Measurements from ENCODE around the gene GDNF. TPM values are rescaled to one million over a fixed set of nuclear protein-coding genes. Genes with fewer than 3 reads are reported as not detected.

The GDNF gene
- total and polyA plus RNA-seq, 8 donors: 0.04 to 0.47 TPM; not detected in 6

DNA sequence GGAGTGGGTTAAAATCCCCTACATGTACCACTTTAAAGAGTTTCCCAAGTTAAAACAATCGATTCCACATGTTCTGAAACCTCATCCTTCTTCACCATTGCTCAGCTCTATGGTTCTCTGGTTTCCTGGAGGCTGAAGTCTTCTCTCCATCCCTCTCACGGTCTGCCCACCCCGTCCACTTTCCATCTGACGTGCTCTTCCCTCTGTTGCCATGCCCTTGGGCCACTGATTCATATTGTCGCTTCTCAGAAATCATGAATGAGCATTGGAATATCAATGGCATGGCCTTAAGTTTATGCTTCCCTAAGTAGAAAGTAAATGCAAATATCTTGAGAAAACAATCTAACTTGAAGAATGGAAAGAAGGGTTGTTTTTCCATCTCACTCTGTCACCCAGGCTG is 30.9 kb downstream of the GDNF start:
- ATAC-seq: no peak
- Histone ChIP-seq H3K9me3 (no peaks in the 10 kb centered on the region), H3K27ac (no peak overlapping the region), H3K27me3 (no peaks in the 10 kb centered on the region), H3K4me1 (no peaks in the 10 kb centered on the region), H3K36me3 (no peaks in the 10 kb centered on the region), H3K4me3 (no peak overlapping the region)
- DNase-seq: no peak
- TF ChIP-seq, protein P1, sequence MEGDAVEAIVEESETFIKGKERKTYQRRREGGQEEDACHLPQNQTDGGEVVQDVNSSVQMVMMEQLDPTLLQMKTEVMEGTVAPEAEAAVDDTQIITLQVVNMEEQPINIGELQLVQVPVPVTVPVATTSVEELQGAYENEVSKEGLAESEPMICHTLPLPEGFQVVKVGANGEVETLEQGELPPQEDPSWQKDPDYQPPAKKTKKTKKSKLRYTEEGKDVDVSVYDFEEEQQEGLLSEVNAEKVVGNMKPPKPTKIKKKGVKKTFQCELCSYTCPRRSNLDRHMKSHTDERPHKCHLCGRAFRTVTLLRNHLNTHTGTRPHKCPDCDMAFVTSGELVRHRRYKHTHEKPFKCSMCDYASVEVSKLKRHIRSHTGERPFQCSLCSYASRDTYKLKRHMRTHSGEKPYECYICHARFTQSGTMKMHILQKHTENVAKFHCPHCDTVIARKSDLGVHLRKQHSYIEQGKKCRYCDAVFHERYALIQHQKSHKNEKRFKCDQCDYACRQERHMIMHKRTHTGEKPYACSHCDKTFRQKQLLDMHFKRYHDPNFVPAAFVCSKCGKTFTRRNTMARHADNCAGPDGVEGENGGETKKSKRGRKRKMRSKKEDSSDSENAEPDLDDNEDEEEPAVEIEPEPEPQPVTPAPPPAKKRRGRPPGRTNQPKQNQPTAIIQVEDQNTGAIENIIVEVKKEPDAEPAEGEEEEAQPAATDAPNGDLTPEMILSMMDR (IDR thresholded peaks at IDR 0.05): no peak
- intact Hi-C loops (cut with DNase I): no loop called here
- FAIRE-seq: no peak
- 54 to 66% methylated on average over 5 of the region's 5 CpGs for WGBS, 2 donors

DNA sequence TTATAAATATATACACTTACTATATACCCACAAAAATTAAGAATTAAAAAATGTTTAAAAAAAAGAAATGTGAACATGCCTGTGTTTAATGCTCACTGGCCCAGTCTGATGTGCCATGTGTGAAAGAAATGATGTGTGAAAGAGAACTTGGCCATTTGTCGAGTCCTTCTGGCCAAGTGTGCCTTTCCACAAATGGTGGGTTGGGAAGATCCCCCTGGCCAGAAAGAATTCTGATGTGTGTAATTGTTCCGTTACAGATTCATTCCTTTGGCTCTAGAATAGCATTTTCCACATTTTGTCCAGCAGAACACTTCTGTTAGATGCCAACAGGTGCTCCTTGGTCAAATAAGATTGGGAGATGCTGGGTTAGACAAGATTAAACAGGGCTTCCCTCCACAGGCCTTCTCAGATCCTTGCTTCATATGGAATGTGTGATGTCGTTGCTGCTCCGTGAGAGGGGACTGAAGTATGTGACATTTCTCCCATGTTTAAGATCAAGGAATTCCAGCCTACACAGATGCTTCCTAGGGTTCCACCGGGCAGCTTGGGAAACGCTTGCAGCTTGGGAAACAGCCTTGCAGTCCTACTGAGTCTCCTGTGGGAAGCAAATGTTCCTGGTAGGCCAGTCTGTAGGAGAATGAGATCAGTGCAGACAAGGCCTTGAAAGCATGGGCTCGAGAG is 32.1 kb downstream of the GDNF start:
- WGBS, 2 donors: 67 to 73% methylated on average over 7 of the region's 7 CpGs

DNA sequence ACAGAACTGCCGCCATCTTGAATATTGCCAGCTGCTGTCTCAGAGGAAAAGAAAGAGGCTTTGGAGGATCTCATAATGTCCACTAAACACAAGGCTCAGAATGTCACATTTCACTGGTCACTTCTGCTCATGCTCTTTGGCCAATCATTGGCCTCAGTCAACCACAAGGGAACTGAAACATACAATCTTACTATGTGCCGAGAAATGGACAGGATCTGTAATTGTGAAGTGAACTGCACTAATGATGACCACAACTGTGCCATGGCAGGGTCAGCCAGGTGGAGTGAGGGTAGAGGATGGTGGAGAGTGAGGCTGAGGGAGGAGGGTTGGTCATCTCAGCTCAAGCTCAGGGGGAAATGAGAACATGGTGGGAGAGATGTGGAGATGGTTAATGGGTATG is 32.8 kb downstream of the GDNF start:
- no peak for ATAC-seq
- TF ChIP-seq, protein P1 (IDR thresholded peaks at IDR 0.05): no peak
- DNase-seq: no peak
- Histone ChIP-seq H3K4me1 (no peaks in the 10 kb centered on the region), H3K27me3 (no peaks in the 10 kb centered on the region), H3K36me3 (no peaks in the 10 kb centered on the region), H3K4me3 (no peak overlapping the region), H3K9me3 (no peaks in the 10 kb centered on the region), H3K27ac (no peak overlapping the region)
- intact Hi-C loops (cut with DNase I): no loop called here
- WGBS, 2 donors: 87 to 98% methylated on average over 2 of the region's 2 CpGs
- FAIRE-seq: no peak

More for the DNA sequence above, 32.1 kb downstream of the GDNF start:
- Histone ChIP-seq H3K27me3 (no peaks in the 10 kb centered on the region), H3K27ac (no peak overlapping the region), H3K9me3 (no peaks in the 10 kb centered on the region), H3K4me1 (no peaks in the 10 kb centered on the region), H3K36me3 (no peaks in the 10 kb centered on the region), H3K4me3 (no peak overlapping the region)
- intact Hi-C loops (cut with DNase I): no loop called here
- no peak for DNase-seq
- TF ChIP-seq, protein P1 (IDR thresholded peaks at IDR 0.05): no peak
- no peak for ATAC-seq
- FAIRE-seq: no peak

DNA sequence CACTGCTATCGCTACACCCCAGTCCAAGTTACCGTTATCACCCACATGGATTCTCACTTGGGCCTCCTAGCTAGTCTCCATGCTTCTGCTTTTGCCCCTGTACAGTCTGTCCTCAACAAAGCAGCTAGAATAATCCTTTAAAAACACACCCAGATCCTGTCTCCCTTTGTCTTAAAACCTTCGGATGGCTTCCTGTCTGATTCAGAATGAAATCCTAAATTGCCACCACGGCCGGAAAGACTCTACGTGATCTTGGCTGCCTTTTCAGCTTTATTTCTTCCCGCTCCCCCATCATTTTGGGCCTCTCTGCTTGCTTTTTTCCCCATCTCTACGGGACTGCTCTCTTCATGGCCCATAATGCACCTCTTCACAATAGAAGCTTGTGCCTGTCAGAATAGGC is 33.4 kb downstream of the GDNF start:
- no peak for DNase-seq
- no peaks in the 10 kb centered on the region for H3K27me3 ChIP-seq
- intact Hi-C loops (cut with DNase I): no loop called here
- TF ChIP-seq, protein P1 (IDR thresholded peaks at IDR 0.05): no peak
- no peak overlapping the region for H3K27ac ChIP-seq
- no peaks in the 10 kb centered on the region for H3K36me3 ChIP-seq
- H3K4me3 ChIP-seq: no peak overlapping the region
- WGBS, 2 donors: 74 to 84% methylated on average over 8 of the region's 8 CpGs
- H3K4me1 ChIP-seq: no peaks in the 10 kb centered on the region
- FAIRE-seq: no peak
- no peak for ATAC-seq
- H3K9me3 ChIP-seq: no peaks in the 10 kb centered on the region

DNA sequence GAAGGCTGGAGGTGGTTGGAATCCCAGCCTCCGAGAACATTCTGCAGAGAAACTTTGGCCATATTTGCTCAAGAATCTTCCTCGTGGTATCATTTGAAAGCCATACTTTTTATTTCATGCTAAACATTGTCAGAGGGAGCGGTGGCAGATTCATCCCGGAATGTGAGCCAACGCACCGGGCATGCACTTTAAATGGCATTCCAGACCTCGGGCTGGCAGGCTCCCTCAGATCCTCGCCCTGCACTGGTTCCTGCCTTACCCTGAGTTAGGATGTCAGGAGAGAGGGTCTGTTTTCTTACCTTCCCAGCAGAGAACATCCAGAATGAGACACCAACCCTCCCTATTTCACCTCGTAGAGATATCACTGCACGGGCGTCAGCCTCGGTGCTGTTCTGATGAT is 33.8 kb downstream of the GDNF start:
- ATAC-seq (no peak), DNase-seq (no peak), FAIRE-seq (no peak)
- H3K4me3 ChIP-seq: no peak overlapping the region
- no peaks in the 10 kb centered on the region for H3K9me3 ChIP-seq
- TF ChIP-seq, protein P1 (IDR thresholded peaks at IDR 0.05): no peak
- no peaks in the 10 kb centered on the region for H3K4me1 ChIP-seq
- intact Hi-C loops (cut with DNase I): no loop called here
- 71 to 78% methylated on average over 12 of the region's 12 CpGs for WGBS, 2 donors
- H3K36me3 ChIP-seq: no peaks in the 10 kb centered on the region
- H3K27me3 ChIP-seq: no peaks in the 10 kb centered on the region
- no peak overlapping the region for H3K27ac ChIP-seq
